ENCODE results near the gene C16orf95.

C16orf95 gene

DNA sequence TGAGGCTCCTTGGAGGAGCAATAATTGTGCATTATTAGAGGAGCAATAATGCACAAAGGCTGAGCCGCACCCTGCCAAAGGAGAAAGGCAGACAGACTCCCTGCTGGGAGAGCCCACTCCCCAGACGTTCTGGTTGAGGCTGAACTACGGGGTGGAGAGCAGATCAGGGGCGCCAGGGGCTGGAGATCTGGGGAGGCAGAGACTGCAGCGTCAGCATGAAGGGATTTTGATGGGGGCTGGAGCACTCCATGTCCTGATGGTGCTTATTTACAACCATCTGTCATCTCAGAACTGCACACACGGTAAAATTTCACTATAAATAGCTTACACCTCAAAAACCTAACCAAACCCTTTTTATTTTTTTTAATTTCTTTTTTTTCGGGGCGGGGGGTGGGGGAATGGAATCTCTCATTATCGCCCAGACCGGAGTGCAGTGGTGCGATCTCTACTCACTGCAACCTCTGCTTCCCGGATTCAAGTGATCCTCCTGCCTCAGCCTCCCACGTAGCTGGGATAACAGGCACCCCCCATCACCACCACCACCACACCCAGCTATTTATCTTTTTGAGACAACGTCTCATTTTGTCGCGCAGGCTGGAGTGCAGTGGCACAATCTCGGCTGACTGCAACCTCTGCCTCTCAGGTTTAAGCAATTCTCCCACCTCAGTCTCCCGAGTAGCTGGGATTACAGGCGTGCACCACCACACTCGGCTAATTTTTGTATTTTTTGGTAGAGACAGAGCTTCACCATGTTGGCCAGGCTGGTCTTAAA, 4.3 kb upstream of the C16orf95 start:
- no peak overlapping the region for H3K4me3 ChIP-seq (ENCODE audit: severe bottlenecking)
- no peaks in the 10 kb centered on the region for H3K27me3 ChIP-seq (ENCODE audit: insufficient read depth, poor library complexity, severe bottlenecking)
- no peaks in the 10 kb centered on the region for H3K9me3 ChIP-seq (ENCODE audit: severe bottlenecking)
- H3K36me3 ChIP-seq (ENCODE audit: low read depth), result peaks cover 6% of the 10 kb centered on the region
- no peak overlapping the region for H3K27ac ChIP-seq (ENCODE audit: poor library complexity, severe bottlenecking)
- TF ChIP-seq CTCF (IDR thresholded peaks at IDR 0.05; ENCODE audit: poor library complexity, severe bottlenecking), result no peak
- peaks cover 9% of the 10 kb centered on the region for H3K4me1 ChIP-seq (ENCODE audit: insufficient read depth, poor library complexity, severe bottlenecking)
- DNase-seq (ENCODE audit: low spot score) (no peak), ATAC-seq (ENCODE audit: low read depth) (no peak)

GRCh38 chr16:87320510-87321227, 3.5 kb upstream of the C16orf95 start:
- H3K9me3 ChIP-seq (ENCODE audit: severe bottlenecking), result no peaks in the 10 kb centered on the region
- H3K4me1 ChIP-seq (ENCODE audit: insufficient read depth, poor library complexity, severe bottlenecking), result peaks cover 9% of the 10 kb centered on the region
- no peaks in the 10 kb centered on the region for H3K27me3 ChIP-seq (ENCODE audit: insufficient read depth, poor library complexity, severe bottlenecking)
- no peak overlapping the region for H3K4me3 ChIP-seq (ENCODE audit: severe bottlenecking)
- ATAC-seq (ENCODE audit: low read depth), result no peak
- H3K36me3 ChIP-seq (ENCODE audit: low read depth), result peaks cover 6% of the 10 kb centered on the region
- no peak for DNase-seq (ENCODE audit: low spot score)
- no peak overlapping the region for H3K27ac ChIP-seq (ENCODE audit: poor library complexity, severe bottlenecking)
- no peak for TF ChIP-seq CTCF (IDR thresholded peaks at IDR 0.05; ENCODE audit: poor library complexity, severe bottlenecking)

DNA sequence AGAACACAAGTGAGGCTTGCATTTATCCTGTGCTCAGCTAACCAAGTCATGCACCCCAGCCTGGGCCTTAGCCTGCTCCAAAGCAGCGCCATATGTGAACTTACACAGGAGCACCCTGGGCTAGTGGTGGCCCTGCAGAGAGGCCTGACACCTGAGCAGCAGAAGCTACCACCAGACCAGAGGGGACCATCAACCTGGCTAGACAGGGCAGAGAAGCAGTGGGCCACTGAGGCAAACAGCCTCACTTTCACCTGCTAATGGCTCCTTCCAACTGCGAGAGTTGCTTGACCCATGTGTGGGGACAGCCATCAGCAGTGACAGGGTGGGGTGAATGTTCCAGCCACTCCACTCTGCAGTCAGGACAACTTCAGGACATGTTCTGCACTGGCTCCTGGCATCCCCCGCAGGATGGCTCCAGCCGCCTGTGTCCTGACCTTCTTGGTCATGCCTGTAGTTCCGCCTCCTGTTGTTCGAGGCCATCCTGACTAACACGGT, 2.9 kb upstream of the C16orf95 start:
- no peak for TF ChIP-seq CTCF (IDR thresholded peaks at IDR 0.05; ENCODE audit: poor library complexity, severe bottlenecking)
- Histone ChIP-seq H3K27me3 (ENCODE audit: insufficient read depth, poor library complexity, severe bottlenecking) (no peaks in the 10 kb centered on the region), H3K36me3 (ENCODE audit: low read depth) (peaks cover 6% of the 10 kb centered on the region), H3K4me3 (ENCODE audit: severe bottlenecking) (no peak overlapping the region), H3K4me1 (ENCODE audit: insufficient read depth, poor library complexity, severe bottlenecking) (peaks cover 9% of the 10 kb centered on the region), H3K27ac (ENCODE audit: poor library complexity, severe bottlenecking) (no peak overlapping the region), H3K9me3 (ENCODE audit: severe bottlenecking) (no peaks in the 10 kb centered on the region)
- ATAC-seq (ENCODE audit: low read depth) (no peak), DNase-seq (ENCODE audit: low spot score) (no peak)

DNA sequence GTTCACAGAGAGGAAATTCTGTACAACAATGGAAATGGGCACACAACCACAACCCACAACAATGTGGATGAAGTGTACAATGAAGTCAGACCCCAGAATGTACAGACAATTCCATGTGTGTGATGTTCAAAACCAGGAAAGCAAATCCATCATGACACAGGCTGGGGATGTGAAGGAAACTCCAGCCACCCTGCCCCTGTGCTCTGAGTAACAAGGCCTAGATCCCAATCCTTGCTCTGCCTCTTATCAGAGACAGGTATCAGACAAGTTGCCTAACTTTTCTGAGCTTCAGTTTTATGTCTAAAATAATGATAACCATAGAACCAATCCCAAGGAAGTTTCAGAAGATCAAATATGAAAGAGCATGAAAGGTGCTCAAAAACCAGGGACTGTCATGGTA, 1.8 kb upstream of the C16orf95 start:
- Histone ChIP-seq H3K36me3 (ENCODE audit: low read depth) (peaks cover 6% of the 10 kb centered on the region), H3K27me3 (ENCODE audit: insufficient read depth, poor library complexity, severe bottlenecking) (no peaks in the 10 kb centered on the region), H3K9me3 (ENCODE audit: severe bottlenecking) (no peaks in the 10 kb centered on the region), H3K4me3 (ENCODE audit: severe bottlenecking) (no peak overlapping the region), H3K4me1 (ENCODE audit: insufficient read depth, poor library complexity, severe bottlenecking) (peaks cover 9% of the 10 kb centered on the region), H3K27ac (ENCODE audit: poor library complexity, severe bottlenecking) (no peak overlapping the region)
- ATAC-seq (ENCODE audit: low read depth) (no peak), DNase-seq (ENCODE audit: low spot score) (no peak)
- no peak for TF ChIP-seq CTCF (IDR thresholded peaks at IDR 0.05; ENCODE audit: poor library complexity, severe bottlenecking)

Data from RWPE2 (cell line).